ENCODE measurements around the gene BEND3. TPM values are rescaled to one million over a fixed set of nuclear protein-coding genes. Genes with fewer than 3 reads are reported as not detected.
"Not testable (repeated sequence)": the region's sequence is repeated elsewhere in the genome, so short reads cannot be mapped to it uniquely, and the experiment has no call there.

BEND3 gene
- total RNA-seq, 1 experiment from 2014 or later, result 1.1 TPM

DNA sequence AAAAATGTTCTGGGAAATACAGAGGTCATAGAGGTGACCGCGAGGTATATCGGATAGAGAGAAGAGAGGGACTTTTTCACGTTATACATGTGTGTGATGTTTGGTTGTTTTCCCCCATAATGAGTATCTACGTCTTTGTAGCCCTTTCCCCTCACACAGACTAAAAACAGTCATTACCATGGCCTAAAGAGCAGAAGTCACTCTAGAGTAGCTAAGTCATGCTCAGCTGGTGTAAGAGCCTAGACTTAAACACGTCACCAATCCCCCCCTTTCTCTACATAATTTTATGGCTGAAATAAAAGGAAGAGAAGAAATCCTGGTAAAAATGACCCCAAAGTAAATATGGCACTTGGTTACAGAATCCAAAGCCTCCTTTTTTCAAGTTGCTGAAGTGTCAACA is 6.0 kb upstream of the BEND3 start:
- no peak for DNase-seq (ENCODE audit: low read depth)

DNA sequence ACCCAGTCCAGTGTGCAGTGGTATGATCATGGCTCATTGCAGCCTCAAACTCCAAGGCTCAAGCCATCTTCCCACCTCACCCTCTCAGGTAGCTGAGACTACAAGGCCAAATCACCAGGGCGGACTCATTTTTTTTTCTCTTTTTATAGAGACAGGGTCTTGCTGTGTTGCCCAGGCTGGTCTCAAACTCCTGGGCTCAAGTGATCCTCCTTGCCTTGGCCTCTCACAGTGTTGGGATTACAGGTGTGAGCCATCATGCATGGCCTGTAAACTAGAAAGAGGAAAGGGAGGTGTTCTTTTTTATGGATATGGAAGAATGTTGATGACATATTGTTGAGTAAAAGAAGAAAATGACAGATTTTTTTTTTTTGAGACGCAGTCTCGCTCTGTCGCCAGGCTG is 5.1 kb upstream of the BEND3 start:
- no peak for DNase-seq (ENCODE audit: low read depth)

DNA sequence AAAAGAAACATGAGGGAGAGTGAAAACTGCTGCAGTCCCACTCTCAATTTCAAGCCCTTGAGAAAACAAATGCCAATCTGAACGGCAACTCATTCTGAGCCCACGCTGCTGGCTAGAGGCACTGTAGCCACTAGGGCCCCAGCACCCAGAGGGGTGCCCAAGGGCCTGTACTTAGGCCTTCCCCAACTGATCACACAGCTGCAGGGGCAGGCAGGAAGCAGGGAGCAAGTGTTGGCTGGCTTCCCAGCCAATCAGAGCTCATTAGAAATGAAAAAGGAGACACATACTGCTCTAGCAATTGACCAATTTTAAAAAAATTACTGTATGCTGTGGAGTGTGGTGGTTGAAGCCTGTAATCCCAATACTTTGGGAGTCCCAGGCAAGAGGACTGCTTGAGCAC is 3.7 kb upstream of the BEND3 start:
- DNase-seq (ENCODE audit: low read depth), result no peak

DNA sequence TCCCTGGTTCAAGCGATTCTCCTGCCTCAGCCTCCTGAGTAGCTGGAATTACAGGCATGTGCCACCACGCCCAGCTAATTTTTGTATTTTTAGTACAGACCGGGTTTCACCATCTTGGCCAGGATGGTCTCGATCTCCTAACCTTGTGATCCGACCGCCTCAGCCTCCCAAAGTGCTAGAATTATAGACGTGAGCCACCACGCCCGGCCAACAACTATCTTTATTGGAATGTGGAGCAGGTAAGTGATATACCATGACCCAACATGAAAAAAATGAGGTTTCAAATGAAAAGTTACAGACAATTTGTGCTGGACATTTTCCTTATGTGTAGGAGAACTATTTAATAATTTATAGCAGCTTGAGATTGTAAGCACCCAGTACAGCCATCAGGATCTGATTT is 3.2 kb upstream of the BEND3 start:
- DNase-seq (ENCODE audit: low read depth), result not testable (repeated sequence)

DNA sequence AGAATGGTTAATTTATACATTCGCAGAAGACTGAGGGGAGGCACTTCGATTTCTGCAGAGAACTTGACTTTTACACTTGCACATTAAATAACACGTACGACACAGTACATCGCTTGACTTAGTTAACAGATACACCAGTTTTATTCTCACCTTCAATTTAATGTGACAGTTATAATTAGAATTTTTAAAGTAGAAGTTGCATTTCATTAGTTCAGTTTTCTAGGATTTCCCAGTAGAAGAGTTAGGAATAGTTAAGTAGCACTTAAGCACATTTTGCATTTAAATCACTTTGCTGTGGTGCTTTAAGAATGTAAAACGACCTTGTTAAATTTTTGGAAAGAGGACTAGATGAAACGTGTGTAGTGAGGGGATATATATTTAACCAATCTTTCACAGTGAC is 1.6 kb upstream of the BEND3 start:
- DNase-seq (ENCODE audit: low read depth), result no peak

DNA sequence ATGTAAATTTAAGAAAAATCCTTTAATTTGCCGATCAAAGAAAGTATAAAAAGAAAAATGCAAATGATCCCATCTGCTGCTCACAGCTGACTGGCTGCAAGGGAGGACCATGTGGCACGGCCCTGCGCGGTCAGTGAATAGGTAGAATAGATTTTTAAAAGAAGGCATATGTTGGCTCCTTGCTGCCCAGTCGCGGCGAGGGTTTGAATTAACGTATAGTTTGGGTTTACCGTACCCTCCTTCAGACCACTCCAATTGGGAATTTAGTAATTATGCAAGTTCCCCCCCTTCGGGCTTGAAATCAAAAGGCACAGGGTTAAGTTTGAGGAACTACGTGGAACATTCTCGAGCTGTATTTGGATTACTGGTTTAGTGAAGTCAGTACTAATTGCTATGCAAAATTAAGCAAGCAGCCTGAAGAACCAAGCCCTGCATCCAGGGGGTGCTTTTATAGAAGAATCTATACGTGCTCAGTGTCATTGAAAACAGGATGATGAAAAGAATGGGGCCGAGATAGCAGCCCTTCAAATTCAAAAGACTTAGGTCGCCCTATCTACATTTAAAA is 1.1 kb upstream of the BEND3 start:
- no peak for DNase-seq (ENCODE audit: low read depth)

DNA sequence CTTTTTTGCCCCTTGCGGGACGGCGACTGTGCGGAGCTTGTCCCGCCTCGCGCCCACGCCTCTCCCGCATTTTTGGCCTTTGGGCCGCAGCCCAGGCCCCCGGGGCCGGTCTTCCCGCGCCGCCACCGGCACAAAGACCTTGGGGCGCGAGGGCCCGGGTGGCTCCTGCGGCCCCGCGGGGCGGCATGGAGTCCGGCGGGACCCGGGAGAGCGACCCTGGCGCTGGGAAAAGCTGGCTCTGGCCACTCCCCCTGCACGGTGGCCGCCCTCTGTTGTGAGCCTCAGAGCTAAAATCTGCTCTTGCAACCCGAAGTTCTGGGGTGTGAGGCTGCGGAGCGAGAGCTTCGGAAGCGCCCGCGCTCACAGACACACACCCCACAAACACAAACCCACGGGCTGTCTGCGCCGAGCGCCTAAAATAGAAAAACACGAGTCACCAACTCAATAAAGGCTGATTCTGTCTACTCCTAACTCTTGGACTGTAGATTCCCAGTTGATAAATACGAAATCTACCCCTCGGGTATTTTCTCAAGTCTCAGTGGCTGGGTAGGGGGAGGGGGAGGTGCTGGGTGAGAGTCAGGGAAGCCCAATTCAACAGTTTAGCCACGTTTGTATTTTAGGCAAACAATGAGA is 496 bp upstream of the BEND3 start:
- peak; percentile 34 for DNase-seq (ENCODE audit: low read depth)

DNA sequence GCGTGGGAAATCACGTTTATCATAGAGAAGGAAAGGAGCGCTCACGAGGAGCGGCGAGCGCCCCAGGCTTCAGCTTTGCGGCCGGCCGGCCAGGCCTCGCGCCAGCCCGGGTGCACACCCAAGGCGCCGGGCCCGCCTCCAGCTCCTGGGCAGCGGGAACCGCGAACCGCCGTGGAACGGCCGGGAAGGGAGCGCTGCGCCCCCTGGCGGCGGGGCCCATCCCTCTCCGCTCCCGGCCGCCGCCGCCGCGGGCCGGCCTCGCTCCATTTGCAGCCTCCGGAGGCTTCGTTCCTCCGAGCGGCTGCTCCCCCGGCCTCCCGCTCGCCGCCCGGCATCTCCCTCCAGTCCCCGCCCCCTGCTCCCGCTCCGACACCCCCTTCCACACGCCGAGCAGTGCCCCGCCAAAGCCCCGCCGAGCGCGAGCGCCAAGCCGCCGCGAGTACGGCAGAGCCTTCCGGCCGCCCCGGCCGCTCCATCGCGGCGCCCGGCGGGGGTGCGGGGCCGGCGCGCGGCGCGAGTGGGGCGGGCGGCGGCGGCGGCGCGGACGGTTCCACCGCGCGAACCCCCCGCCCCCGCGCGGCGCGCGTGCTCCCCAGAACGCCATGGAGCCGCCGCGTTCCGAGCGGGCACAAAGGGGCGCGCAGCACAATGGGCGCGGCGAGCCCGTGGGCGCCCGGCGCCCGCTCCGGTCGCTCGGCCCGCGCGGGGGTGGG is 946 bp downstream of the BEND3 start:
- DNase-seq (ENCODE audit: low read depth), result peak; percentile 86

DNA sequence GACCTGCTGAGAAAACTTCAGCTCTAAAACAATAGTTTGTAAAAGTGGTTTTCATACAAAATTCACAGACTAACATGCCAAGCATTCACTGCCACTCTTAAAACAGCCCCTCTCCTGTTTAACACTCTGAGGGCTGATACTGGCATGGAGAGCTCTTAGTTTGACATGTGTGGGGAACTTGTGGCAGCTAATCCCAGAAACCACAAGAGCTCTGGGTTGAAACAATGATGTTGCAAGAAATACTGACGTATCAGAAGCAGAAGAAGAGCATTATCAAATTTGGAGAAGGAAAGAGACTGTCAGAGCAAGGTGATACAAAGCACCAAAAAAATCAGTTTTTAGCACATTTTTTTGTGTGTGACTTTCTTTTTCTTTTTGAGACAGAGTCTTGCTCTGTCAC is 5.1 kb downstream of the BEND3 start:
- DNase-seq (ENCODE audit: low read depth), result no peak

DNA sequence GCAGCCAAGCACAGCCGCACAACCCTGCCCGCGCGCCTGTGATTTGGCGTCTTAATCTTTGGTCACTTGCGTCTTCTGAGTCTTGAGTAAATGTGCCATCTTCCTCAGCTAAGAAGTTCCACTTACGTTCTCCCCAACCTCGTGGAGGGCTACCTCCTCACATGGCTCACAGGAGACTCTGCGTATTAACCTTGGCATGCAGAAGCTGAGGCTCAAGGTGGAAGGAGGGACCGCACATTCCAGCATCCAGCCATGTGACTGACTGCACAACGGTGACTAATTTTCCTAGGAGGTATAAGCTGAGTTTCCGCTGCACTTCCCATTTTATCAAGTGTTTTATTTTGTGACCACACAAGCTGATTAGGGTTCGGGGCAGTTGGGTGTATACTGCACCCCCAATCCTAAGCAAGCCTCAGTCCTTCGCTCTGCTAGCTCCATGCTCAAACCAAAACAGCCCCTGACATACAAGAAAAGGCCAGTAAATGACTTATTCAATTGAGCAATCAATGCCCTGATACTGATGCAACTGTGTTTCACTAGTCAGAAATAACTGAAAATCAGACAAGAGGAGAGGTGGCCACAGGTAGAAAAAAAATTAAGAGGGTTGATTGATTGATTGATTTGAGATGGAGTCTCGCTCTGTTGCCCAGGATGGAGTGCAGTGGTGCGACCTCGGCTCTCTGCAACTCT is 7.0 kb downstream of the BEND3 start:
- no peak for DNase-seq (ENCODE audit: low read depth)

DNA sequence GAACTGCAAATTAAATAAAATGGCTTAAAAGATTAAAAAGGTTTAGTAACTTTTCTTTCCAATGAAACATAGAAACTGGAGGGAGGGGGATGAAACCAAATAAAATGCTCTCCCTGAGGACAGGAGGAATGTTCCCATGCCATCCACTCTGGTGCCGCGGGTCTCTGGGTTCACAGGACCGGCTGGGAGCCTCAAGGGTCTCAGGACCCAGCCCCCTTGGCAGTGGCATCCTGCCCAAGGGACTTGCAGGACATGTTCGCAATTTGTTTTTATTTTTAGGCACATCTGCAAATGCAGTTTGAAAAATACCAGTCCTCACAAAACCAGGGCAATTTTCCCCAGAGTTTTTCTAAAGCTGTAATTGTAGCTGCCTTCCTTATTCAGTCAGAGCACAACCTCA is 7.5 kb downstream of the BEND3 start:
- no peak for DNase-seq (ENCODE audit: low read depth)

DNA sequence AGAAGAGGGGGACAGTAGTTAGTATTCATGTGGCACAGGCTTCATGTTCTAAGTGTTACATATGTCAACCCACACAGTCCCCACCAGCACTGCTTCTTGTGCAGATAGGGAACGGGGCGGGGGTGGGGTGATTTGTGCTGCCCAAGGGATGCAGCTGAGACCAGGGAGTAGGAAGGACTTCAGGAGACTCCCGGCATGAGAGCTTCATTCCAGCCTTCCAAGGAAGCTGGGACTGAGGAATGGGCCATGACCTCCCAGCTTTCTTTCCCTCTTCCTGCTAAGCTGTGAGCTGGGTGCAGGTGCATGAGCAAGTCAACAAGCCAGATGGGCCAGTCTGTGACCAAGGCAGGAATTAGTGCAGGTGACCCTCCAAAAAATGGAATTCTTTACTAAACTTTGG is 9.2 kb downstream of the BEND3 start:
- DNase-seq (ENCODE audit: low read depth), result no peak

DNA sequence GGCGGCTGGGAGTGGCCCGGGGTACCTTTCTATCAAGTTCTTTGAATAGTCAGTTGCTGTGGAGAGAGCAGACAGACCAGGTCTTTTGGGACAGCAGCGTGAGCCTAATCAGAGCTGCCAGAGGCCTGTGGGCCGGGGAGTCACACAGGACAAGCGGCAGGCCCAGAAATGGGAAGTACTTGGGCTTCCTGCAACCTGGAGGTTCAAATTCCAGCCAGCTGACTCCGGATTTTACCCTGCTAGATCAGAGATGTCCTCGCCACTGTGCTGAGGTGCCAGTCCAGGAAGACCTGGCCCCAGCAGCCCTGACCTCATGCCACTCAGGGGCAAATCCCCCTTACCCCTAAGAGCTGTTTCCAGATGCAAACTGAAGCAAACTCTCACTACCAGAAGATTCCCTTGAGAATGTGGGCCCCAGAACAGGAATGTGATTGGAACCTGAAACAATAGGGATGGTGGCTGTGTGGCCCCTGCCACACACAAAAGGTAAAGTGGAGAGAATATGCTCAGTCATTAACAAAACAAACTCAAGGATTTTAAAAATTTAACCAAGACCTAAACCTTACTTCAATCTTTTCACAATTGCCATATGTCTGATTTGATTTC is 9.7 kb downstream of the BEND3 start:
- DNase-seq (ENCODE audit: low read depth), result no peak

DNA sequence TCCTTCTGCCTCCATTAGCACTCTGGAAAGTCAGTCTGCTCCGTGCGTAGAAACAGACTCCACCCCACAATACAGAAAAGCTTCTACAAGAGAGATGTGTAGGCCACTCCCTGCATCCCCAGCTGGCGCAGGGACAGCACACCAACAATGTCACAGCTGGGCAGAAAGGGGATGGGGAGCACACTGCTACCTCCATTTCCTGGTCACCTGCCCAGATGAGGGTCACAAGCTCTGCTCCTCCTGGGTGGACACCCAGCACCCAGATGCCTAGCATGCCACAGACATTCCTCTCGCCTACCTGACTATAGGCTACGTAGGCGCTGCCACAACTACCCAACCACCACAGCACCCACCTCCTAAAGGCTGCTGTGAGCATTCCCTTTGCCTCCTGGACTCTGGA is 12.2 kb downstream of the BEND3 start:
- no peak for DNase-seq (ENCODE audit: low read depth)

DNA sequence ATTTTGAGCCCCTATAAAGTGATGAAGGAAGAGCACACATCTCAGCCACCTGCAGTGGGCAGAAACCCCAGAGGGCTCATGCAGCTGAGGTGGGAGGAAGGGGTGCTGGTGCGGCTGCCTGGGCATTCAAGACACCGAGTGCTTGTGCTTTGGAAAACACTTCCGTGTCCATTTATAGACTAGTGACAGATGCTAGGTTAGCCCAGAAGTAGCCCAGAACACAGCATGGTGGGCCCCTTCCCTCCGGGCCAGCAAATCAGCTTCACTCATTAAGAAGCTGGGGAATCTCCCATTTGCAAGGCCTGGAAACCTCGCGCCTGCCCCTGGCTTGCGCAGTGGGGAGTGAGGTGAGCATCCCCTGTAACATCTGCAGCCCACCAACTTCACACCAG is 12.9 kb downstream of the BEND3 start:
- DNase-seq (ENCODE audit: low read depth), result no peak

DNA sequence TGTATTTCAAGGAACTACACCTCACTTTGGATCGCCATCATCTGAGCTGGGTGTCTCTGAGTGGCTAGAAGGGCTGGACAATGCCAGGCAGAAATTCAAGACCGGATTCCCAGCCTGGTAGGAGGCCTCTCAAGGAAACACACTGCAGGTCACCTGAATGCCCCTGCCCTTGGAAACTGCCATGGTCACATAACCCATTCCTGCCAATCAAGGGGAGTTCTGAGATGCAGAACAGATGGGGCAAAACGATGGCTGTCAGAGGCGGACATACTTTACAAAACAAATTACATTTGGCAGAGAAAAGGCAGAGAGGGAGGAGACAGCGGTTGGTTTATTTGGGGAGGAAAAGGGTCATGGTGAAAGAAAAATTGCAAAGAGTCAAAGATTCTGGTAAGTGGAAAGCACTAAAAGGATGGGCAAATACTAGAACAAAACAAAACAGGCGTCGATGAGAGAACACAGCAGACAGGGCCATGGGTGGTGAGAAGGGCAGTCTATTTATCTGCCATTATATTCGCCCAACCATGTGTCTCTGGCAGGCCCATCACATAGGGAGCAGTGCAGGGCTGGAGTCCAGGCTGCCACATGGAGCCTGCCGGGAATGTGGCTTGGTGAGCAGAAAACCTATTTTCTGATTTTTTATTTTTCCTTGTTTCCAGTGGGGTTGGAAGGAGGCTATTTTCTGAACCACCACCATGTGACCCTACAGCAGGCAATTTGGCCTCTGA is 13.5 kb downstream of the BEND3 start:
- no peak for DNase-seq (ENCODE audit: low read depth)

DNA sequence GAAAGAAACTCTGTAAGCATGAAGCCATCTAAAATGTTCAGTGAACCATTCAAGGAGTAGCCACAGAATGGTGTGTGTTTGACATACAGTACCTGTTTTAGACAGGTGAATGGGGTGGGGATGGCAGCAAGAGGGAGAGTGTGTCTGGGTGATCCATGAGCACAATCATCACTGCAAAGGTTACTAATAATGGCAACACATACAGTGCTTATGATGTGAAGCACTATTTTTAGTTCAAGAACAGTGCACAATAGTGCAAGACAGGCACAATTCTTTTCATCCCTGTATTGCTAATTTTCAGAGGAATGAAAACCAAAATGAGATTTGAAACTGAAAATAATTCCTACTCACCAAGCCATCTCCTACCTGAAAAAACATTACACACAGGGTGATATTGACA is 14.1 kb downstream of the BEND3 start:
- no peak for DNase-seq (ENCODE audit: low read depth)

DNA sequence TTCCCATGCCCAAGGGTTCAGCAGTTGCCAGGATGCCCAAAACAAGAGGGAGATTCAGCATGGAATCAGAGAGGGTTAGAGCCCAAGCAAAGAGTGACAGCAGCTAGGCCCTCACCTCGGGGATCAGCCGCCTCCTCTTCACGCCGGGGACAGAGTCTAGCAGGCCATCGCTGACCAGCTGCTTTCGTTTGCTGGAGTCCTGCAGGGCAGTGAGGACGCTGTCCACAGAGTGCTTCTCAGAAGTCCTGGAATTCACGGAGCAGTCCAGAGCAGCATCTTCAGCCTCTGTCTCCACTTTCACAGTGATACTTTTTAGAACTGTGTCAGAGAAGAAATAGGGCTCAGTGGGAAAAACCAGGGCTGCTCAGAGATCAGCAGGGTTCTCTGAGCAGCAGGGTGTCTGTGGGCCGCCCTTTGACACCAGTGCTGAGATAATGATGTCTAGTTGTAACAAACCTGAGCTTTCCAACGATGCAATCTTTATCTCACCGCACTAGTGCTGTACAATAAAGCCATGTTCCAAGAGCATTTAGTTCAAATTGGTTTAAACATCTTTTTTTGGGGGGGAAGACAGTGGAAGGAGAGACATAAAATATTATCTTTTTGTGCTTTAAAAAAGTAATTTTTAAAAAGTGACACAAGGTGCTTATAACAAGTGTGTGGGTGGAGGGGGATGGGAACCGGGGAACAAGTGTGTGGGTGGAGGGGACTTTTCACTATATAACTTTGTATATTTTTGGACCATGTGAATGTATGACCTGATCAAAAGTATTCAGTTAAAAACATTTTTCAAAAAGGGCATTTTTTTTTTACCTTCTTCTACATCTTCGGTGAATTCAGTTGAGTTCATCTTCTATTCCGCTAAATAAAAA is 16.6 kb downstream of the BEND3 start:
- no peak for DNase-seq (ENCODE audit: low read depth)

DNA sequence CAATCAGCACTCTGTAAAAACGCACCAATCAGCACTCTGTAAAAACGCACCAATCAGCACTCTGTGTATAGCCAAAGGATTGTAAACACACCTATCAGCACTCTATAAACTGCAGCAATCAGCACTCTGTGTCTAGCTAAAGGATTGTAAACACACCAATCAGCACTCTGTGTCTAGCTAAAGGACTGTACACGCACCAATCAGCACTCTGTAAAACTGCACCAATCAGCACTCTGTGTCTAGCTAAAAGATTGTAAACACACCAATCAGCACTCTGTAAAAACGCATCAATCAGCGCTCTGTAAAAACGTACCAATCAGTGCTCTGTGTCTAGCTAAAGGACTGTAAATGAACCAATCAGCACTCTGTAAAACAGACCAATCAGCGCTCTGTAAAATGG is 30.9 kb downstream of the BEND3 start:
- not testable (repeated sequence) for DNase-seq (ENCODE audit: low read depth)

DNA sequence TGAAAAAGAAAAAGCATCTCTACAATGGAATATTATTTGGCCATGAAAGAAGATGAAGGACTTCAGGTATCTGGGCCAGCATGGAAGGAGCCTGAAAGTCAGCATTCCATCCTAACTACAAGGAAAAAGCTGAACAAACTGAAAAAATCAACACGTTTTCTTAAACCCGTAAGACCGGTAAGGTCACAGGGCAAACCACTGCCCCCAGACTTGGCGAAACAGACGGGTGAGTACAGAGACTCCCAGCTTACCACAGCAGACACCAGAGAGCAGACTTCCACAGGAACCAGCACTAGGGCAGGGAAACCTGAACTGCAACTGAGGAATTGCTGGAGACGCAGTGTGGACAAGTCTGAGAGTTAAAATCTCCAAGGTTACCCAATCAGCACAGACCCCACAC is 31.4 kb downstream of the BEND3 start:
- DNase-seq (ENCODE audit: low read depth), result no peak

Data from RPMI7951 (cell line).